Astrocyte of the spinal cord (primary cell): Measurements from ENCODE around the gene TLL2.

ENCODE experiments used
- DNase-seq: peaks from one replicate; pipeline ENCODE4 v3.0.0; 2011; ENCODE audit warnings: low read depth, low spot score
- H3K4me3 ChIP-seq: 2 replicates; pipeline ENCODE4 v1.5.1; 2011; ENCODE audit warnings: low read depth, mild to moderate bottlenecking, low read length, moderate library complexity
- in situ Hi-C: cut with HindIII; loops from 2 replicates; pipeline ENCODE4 v1.10.0; 2017; ENCODE audit warnings: low sequenced_read_pairs
- TF ChIP-seq, protein P1 (sequence below): IDR thresholded peaks from 2 replicates; pipeline ENCODE4 v1.5.1; 2012; ENCODE audit warnings: low read depth, mild to moderate bottlenecking, low read length, inconsistent platforms

Gene TLL2

DNA sequence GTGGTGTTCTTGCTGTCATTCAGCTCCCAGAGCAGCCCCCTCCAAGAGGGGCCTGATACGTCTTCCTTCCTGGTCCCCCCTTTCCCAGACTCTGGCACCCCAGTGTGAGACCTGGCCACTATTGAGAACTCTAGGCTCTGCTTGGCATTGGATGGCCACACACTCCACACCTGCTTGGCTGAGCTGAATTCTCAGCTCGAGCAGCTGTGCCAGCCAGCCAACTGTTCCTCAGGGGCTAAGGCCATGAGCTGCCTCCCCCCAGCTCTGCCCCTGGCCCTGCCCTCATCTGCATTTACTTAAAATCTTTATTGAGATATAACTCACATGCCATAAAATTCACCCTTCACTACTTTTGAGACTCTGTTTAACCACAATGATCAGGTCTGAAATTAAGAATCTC, 6.7 kb downstream of the TLL2 start:
- in situ Hi-C loops, result no loop called here
- TF ChIP-seq, protein P1, sequence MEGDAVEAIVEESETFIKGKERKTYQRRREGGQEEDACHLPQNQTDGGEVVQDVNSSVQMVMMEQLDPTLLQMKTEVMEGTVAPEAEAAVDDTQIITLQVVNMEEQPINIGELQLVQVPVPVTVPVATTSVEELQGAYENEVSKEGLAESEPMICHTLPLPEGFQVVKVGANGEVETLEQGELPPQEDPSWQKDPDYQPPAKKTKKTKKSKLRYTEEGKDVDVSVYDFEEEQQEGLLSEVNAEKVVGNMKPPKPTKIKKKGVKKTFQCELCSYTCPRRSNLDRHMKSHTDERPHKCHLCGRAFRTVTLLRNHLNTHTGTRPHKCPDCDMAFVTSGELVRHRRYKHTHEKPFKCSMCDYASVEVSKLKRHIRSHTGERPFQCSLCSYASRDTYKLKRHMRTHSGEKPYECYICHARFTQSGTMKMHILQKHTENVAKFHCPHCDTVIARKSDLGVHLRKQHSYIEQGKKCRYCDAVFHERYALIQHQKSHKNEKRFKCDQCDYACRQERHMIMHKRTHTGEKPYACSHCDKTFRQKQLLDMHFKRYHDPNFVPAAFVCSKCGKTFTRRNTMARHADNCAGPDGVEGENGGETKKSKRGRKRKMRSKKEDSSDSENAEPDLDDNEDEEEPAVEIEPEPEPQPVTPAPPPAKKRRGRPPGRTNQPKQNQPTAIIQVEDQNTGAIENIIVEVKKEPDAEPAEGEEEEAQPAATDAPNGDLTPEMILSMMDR, result no peak
- no peak overlapping the region for H3K4me3 ChIP-seq
- DNase-seq, result no peak

DNA sequence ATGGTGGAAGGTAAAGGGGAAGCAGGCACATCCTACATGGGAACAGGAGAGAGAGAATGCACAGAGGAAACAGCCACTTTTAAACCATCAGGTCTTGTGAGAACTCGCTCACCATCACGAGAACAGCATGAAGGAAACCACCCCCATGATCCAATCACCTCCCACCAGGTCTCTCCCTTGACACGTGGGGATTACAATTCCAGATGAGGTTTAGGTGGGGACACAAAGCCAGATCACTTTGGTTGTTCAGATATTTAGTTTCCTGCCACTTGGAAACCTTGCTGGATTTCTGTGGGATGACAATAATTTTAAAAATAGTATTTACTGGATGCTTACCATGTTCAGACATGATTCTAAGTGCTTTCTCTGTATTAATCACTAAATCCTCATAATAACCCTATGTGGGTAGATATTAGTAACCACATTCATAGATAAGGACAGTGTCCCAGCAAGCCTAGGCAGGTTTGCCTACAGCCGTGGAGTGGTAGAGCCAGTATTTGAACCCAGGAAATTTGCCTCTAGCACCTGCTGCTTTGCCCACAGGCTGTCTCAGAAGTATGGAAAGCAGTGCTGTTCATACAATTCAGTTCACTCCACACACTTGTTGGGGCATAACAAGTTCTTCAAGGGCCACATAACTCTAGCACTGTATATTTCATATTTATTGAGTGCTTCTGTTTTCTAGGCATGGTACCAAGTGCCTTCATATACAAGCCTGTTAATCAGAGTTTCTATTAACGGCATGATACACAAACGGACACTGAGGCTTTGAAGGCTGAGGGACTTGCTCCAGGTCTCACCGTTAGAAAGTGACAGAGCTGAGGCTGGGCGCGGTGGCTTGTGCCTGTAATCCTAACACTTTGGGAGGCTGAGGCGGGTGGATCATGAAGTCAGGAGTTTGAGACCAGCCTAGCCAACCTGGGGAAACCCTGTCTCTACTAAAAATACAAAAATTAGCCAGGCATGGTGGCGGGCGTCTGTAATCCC, 8.3 kb downstream of the TLL2 start:
- in situ Hi-C loops, result no loop called here
- H3K4me3 ChIP-seq, result no peak overlapping the region
- TF ChIP-seq, protein P1, result no peak
- DNase-seq, result no peak

DNA sequence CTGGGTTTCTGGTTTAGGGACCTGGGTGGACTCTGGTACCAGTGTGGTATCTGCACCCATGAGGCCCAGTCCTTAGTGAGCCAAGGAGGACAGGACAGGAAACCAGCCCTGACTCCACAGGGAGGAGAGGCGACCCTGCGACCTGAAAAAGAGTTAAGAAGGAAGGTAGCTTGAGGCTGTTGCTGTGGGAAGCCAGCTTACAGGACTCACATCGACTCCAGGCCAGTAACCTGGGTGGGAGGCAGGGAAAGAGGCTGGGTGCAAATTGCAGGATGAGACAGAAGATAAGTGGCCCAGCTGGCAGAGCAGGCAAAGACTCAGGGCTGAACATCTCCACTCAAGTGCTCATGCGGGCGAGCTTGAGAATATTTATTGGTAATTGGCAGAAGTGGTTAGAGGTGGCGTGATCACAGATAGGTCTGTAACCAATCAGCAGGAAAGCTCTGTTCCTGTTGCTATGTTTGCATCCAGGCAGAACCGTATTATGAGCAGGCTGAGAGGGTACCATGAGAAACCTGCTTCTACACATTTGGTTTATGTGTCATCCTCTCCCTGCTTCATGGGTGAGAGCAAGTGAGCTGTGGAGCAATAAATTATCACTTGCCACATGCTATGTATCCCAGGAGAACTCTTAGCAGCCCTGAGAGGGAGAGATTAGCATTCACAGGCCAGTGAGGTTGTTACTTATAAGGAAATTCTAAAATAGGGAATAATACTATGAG, 11.0 kb downstream of the TLL2 start:
- no peak overlapping the region for H3K4me3 ChIP-seq
- in situ Hi-C loops, result no loop called here
- DNase-seq, result peak; percentile 28
- TF ChIP-seq, protein P1, result no peak

DNA sequence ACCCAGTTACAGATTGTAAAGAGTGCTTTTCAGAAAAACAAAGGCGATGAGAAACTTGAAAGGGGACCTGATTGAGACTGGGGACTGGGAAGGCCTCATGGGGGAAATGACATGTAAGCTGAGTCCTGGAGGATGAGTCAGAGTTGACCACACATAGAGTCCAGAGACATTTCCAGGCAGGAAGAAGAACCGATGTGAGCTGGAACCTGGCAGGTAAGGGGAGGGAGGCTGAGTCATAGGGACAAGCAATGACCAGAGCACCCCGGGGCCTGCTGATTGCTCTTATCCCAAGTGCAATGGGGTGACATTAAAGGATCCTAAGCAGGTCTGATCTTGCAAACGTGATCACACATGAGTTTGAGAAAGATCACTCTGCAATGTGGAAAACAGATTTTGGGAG, 11.7 kb downstream of the TLL2 start:
- TF ChIP-seq, protein P1, result no peak
- in situ Hi-C loops, result no loop called here
- DNase-seq, result peak; percentile 24
- no peak overlapping the region for H3K4me3 ChIP-seq

DNA sequence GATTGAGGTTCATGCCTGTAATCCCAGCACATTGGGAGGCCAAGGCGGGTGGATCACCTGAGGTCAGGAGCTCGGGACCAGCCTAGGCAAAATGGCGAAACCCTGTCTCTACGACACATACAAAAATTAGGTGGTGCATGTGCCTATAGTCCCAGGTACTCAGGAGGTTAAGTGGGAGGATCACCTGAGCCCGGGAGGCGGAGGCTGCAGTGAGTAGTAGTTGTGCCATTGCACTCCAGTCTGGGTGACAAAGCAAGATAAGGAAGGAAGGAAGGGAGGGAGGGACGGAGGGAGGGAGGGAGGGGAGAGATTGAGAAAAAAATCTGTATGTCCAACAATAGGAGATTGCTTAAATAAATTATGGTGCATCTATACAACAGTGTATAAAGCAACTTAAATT, 13.2 kb downstream of the TLL2 start:
- H3K4me3 ChIP-seq, result no peak overlapping the region
- in situ Hi-C loops, result no loop called here
- TF ChIP-seq, protein P1, result no peak
- no peak for DNase-seq

DNA sequence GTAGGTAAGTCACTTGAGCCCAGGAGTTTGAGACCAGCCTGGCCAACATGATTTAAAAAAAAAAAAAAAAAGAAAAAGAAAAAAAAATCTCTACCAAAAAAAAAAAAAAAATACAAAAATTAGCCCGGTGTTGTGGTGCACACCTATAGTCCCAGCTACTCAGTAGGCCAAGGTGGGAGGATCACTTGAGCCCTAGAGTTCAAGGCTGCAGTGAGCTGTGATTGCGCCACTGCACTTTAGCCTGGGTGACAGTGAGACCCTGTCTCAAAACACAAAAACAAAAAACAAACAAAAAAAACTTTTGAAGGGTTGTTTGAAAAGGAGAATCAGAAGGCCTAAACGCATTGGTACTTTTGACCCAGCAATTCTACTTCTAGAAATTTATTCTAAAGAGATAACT, 13.7 kb downstream of the TLL2 start:
- H3K4me3 ChIP-seq, result no peak overlapping the region
- in situ Hi-C loops, result no loop called here
- TF ChIP-seq, protein P1, result no peak
- no peak for DNase-seq
